NCI-H128 (cell line): ENCODE results near the gene MME.

Experiments used
- DNase-seq: peaks from one replicate; lab custom pipeline; 2025; ENCODE audit not compliant: unreplicated experiment; lab: John Stamatoyannopoulos, UW

The MME gene

DNA sequence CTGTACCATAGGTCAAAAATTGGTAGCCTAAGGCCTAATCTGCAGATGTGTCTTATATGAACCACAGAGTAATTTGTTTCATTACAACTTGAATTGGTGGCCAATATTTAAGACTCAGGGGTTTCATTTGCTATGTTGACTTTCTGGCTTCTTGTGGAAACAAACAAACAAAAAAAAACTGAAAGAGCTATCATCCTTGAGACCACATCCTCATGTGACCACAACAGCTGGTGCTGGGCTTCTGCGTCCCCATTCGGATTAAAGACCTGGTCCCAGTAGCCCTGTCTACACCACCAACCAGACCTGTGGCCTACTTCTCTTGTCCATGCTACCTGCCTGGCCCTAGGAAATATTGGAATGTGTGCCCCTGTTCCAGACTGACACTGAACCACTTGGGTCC lies 151.7 kb downstream of the MME start:
- DNase-seq: no peak

- no peak for DNase-seq
These were observed 152.5 kb downstream of the MME start for GRCh38 chr3:155232605-155233004.

- DNase-seq: no peak
These were observed 153.1 kb downstream of the MME start for GRCh38 chr3:155233213-155233612.
